GM21737 (cell line): Measurements from ENCODE around the gene PODXL2.

Source experiments
- ATAC-seq: cut with Tn5 transposase; IDR thresholded peaks from one replicate; pipeline ENCODE4 v1.9.1; 2021; ENCODE audit warnings: mild to moderate bottlenecking, moderate library complexity; ENCODE audit not compliant: unreplicated experiment

The PODXL2 gene

DNA sequence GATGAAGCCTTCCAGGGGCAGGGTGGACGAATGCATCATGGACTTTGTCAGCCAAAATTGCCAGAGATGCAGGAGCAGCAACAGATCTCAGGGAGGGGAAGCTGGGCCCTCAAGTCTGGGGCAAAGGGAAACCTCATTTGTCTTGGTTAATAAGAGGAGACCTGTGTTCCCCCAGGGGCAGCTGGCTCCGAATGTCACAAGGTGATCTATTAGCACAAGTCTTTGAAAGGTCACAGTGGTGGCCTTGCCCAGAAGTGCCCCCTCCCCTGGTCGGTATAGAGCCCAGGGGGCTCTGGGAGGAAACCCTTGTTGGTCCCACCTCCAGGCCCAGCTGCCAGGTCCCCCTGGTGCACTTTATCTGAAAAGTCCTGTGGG is 89.9 kb downstream of the PODXL2 start:
- ATAC-seq = no peak

DNA sequence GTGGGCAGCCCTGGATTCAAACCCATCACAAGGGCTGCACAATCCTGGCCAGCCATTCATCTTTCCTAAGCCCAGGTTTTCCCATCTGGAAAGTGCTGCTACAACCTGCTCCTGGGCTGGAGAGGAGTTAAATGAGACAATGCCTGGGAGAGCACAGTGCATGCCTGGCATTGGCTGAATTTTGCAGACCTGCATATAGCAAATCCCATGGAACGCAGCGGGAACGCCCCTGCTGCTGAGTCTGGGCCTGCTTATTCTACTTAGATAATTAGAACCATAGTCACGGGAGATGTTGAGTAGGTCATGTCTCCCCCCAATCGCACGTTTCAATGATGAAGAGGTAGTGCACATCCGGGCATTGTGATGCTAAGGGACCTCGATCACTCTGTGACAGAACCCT is 90.4 kb downstream of the PODXL2 start:
- ATAC-seq = no peak

DNA sequence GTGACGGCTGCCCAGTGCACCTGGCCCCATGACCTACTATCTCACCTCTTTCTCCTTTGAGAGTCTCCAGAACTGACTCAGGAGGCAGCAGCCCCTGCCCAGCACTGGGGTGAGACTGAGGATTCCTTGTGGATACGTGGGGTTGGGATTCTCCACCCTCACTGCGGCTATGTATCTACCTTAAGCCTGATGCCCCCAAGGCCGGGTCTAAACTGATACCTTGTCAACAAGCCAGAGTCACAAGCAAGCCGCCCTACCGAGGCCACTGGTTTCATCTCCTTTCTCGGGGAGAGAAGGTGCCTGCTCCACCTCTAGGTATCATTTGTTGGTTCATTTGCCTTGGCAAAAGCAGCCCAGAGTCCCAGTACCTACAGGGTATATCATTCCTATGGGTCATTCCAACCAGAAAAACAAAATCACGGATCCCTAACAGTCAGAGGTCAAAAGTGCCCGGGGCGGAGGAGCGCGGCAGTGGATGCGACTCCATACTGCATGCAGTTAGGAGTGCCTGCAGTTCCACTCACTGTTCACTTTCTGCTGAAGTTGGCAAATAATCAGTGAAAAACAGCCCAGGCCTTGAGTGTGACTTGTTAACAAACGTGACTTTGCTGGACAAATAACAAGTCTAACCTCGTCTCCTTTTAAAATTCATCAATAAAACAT is 91.3 kb downstream of the PODXL2 start:
- no peak for ATAC-seq

DNA sequence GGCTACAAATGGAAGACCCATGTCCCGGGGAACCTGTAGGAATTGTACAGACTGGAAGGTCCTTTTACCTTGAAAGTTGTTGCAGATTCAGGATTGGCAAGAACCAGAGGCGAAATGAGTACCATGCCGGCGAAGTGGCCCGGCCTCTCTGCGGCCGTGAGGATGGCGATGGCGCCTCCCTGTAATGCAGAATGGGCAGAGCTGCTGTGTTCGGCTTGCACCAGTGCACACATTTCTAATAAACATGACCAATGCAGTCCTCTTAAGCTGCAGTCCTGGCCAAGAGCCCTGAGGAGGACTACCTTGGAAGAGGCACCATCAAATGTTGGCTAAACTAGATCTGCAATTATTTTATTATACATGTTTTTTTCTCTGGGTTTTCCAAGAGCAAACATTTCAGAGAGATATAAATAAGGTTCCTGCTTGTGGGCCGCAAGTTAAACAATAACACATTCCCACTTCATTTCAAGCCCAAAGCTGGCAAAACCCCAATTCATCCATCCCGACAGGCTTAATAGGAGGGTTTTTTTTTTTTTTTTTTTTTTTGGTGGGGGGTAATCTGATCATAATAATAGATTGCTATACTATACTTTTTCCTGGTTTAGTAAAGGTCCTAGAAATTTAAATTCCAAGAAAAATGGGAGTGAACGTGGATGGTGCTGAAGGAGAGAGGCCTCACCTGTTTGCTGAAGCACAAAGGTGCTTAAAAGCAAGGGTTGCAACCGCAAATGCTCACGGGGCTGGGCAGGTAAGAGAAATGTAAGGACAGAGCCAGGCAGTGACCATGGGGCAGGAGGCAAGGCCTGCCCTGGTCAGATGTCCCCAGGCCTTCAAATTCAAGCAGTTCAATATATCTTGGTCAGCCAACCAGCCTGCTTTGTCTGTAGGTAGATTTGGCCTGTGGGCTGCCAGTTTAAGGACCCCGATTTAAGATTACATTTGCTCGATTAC is 92.3 kb downstream of the PODXL2 start:
- no peak for ATAC-seq

DNA sequence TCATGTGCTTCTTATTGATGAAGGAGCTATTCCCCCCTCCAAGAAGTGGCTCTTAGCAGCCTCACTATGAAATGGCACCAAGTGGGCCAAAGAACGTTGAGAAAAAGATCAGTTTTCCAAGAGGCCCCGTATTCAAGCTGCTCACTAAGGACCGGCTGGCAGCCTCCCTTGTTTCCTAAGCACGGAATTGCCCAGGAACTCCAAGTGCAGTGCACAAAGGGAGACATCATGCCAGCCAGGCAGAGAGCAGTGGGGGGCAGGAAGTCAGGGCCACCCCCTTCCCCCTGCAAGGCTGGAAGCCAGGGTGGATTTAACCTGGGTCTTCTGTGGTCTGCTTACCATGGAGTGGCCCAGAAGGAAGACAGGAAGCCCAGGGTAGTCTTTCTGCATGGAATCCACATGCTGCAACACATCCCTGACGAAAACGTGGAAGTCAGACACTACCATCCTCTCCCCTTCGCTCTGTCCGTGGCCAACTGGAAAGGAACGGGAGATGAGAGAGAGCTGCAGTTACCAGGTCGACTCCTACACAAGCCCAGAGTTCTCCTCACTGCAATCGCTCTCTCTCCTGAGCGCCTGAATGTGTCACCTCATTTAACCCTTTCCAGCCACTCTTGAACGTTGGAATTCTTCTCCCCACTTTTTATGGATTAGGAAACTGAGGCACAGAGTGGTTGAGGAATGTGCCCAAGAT is 93.3 kb downstream of the PODXL2 start:
- ATAC-seq = no peak
